KBM-7 (cell line): Measurements from ENCODE around the gene KIF7.
"Not testable (repeated sequence)": the region's sequence is repeated elsewhere in the genome, so short reads cannot be mapped to it uniquely, and the experiment has no call there.

ENCODE experiments used
- DNase-seq: peaks from one replicate; pipeline ENCODE4 v3.0.0-alpha.2; 2015
- in situ Hi-C: fragments of 300-500 bp; cut with MboI; formaldehyde crosslinking; loops from 2 replicates; pipeline ENCODE4 v1.14.3; 2020; ENCODE audit warnings: low sequenced_read_pairs, low pct_unique_long_range_greater_than_20kb, mixed read lengths

The KIF7 gene, protein sequence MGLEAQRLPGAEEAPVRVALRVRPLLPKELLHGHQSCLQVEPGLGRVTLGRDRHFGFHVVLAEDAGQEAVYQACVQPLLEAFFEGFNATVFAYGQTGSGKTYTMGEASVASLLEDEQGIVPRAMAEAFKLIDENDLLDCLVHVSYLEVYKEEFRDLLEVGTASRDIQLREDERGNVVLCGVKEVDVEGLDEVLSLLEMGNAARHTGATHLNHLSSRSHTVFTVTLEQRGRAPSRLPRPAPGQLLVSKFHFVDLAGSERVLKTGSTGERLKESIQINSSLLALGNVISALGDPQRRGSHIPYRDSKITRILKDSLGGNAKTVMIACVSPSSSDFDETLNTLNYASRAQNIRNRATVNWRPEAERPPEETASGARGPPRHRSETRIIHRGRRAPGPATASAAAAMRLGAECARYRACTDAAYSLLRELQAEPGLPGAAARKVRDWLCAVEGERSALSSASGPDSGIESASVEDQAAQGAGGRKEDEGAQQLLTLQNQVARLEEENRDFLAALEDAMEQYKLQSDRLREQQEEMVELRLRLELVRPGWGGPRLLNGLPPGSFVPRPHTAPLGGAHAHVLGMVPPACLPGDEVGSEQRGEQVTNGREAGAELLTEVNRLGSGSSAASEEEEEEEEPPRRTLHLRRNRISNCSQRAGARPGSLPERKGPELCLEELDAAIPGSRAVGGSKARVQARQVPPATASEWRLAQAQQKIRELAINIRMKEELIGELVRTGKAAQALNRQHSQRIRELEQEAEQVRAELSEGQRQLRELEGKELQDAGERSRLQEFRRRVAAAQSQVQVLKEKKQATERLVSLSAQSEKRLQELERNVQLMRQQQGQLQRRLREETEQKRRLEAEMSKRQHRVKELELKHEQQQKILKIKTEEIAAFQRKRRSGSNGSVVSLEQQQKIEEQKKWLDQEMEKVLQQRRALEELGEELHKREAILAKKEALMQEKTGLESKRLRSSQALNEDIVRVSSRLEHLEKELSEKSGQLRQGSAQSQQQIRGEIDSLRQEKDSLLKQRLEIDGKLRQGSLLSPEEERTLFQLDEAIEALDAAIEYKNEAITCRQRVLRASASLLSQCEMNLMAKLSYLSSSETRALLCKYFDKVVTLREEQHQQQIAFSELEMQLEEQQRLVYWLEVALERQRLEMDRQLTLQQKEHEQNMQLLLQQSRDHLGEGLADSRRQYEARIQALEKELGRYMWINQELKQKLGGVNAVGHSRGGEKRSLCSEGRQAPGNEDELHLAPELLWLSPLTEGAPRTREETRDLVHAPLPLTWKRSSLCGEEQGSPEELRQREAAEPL (N-terminal part only)

DNA sequence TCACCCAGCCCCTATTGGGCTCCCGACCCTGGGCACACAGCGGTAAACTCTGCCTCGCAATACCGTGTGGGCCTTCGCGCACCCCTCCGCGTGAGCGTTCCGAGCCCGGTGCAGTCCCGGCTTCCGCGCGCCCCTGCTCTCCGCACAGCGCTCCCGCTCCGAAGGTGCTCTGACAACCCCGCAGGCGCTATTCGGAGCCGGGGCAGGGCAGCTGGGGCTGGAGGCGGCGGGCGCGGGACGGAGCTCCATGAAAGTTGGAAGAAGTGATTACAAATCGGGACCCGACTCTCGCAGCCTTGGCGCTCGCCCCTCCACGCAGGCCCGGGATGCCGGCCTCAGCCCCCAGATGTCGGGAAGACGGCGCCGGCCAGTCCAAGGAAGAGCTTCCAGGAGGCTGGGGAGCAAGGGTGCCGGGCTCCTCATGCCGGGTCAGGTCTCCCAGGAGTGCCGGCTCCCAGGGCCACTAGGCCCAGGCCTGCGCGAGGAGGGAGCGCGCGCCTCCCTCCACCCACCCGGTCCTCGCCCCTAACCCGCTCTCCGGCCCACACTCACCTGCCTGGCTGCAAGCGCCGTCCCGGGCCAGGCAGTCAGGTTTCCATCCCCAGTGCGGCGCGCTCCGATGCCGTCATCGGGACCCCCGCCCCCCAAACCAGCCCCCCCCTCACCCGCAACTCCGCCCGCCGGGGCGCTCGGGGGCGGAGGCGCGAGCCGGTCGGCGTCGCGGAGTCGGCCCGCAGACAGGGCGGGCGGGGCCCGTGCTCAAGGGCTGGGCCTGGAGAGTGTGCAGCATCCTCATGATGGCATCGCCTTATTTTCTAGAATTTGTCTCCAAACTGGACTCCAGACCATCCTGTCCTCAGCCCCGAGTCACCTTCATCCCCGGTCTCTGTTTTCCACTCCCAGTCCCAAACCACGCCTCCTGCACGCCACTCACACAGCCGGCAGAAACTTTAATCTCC, at the start of gene KIF7:
Gene KIF7, minus strand, starts transcription at position 621 of the 959 bp plus-strand sequence. CDS start 2,537 bp downstream, outside the sequence.
- in situ Hi-C loops: no loop called here
- no peak for DNase-seq

DNA sequence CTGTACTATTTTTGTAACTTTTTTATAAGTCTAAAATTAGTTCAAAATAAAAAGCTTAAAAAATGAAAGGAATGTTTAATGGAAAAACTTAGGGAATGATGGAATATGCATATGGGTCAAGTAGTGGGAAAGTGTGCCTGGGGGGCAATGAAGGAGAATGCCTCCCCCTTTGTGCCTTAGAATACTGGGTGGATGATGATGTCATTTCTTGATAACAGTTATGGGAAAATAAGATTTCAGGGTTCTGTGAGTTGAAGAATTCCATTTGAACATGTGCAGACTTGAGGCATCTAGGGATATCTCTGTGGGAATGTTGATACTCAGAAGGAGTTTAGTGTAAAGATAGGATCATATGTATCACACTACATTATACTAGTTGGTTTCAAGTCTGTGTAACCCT, 49.1 kb upstream of the KIF7 start:
- DNase-seq: no peak
- in situ Hi-C loops: no loop called here

DNA sequence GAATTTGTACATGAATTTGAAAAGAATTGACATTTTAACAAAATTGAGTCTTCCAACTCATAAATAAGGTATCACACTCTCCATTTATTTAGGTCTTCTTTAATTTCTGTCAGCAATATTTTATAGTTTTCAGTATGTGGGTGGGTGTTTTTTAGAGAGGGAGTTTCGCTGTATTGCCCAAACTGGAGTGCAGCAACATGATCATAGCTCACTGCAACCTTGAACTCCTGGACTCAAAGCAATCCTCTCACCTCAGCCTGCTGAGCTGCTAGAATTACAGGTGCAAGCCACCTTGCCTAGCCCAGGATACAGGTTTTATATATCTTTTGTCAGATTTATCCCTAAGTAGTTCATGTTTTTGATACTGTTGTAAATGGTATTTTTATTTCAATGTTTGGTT, 39.9 kb upstream of the KIF7 start:
- DNase-seq: no peak
- in situ Hi-C loops: no loop called here

DNA sequence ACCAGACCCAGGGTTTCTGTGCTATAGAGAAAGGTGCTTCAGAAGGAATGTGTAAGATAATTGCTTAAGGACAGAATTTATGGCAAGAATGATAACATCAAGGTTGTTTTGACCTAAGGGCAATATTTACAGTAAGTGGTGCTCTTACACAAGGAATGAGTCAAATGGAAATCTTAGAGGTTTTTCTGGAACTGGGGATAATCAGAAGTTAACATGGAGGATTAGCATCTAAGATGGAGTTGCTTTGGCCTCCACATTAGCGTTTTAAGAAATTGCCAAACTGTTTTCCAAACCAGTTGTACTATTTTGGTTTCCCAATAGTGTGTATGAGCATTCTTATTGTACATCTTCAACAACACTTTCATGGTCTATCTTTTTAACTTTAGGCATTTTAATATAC, 38.4 kb upstream of the KIF7 start:
- DNase-seq: no peak
- in situ Hi-C loops: no loop called here

DNA sequence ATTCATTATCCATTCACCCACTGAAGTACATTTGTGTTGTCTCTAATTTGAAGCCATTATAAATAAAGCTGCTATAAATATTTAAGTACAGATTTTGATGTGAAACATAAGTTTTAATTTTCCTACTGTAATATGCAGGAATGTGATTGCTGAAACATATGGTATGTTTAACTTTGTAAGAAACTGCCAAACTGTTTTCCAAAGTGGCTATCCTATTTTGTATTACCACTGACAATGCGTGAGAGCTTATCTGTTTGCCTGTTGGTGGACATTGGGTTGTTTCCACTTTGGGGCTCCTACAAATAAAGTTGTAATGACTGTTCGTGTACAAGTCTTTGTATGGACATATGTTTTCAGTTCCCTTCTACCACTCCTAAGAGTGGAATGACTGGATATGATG, 37.8 kb upstream of the KIF7 start:
- in situ Hi-C loops: no loop called here
- no peak for DNase-seq

DNA sequence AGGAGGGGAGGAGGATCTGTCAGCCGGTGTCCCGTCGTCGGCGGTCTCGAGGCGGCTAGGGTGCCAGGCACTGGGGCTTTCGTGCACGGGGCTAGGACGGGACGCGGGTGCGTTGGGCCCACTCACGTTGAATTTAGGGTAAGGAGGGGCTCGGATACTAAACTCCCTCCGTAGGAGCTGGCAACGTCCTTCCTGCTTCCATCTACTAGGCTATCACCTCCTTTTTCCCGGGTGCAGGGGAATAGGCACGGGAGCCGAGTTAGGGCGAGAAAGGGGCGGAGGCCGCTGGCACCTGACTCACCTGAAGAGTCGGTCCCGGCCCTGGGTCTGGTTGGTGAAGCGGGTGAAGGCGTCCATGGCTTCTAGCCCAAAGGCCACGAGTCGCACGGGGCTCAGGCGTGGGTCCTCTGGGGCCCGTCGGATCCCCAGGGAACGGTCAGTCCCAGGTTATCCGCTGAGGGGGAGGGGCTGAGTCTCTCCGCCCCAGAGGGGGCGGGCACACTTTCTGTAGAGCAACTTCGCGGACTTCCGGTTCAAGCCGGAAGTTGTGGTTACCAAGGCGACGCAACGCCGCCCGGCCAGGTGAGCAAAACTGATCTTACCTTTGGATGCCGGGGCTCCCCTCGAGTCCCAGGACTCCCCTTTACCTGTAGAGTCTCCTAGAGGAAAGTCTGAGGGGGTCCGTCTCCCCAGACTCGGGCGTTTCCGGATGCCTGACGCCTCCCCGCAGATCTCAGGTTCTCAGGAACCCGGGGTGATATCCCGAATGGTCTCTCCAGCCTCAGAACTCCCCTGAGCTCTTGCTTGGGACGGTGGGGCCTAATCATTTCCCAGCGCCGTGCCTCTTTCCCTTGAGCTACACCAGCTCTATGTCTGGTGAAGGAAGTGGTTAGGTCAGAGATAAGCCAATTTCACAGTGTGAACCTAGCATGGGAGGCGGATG, 35.3 kb upstream of the KIF7 start, which contains the start of the genes PEX11A and WDR93:
Gene PEX11A, minus strand, starts transcription at position 479 of the 943 bp plus-strand sequence. Its CDS starts 122 bp downstream, at position 357.
Gene WDR93, plus strand, starts transcription at position 536 of the 943 bp plus-strand sequence. CDS start 10,936 bp downstream, outside the sequence.
- no peak for DNase-seq
- in situ Hi-C loops: no loop called here

DNA sequence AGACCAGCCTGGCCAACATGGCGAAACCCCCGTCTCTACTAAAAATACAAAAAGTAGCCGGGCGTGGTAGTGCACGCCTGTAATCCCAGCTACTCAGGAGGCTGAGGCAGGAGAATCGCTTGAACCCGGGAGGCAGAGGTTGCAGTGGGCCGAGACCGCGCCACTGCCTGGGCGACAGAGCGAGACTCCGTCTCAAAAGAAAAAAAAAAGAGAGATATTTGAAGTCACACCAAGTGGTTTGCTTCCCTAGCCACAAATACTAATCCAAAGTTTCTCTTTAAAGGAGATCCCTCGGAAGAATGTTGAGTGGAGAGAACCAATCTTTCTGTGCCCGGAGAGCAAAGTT, 34.6 kb upstream of the KIF7 start:
- in situ Hi-C loops, DNase-seq: not testable (repeated sequence)

DNA sequence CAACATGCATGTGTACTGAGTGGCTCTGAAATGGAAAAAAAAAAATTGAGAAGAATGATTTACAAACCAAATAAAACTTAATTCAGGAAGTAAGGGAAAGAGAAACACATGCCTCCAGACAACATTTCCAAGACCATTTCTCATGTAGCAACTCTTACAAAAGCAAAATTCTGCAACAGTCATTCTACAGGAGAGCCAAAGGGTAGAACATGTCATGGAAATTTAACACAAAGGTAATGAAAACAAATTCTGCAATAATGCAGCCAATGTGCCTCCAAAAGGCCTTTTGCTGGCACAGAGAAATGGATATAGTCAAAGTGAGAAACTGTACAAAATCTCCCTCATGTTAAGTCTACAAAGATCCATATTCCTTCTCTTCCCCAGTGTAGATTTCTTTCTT, 31.3 kb upstream of the KIF7 start:
- in situ Hi-C loops: no loop called here
- no peak for DNase-seq

DNA sequence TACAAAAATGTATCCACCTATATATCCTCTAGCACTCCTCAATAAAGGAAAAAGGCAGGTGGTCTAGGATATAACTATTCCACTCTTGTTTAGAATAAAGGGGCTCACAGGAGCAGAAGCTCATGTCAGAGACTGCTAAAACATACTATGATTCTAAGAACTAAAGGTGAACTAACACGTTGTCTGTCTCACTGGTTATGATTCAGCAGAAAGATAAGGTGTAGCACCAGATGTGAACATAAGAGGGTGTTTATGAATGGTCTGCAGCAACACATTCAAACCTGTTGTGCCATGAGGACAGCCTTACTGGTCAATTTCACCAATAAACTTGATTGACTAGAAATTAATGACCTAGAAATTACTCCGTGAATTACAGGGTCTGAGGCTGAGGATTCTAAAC, 30.7 kb upstream of the KIF7 start:
- in situ Hi-C loops: no loop called here
- DNase-seq: no peak

DNA sequence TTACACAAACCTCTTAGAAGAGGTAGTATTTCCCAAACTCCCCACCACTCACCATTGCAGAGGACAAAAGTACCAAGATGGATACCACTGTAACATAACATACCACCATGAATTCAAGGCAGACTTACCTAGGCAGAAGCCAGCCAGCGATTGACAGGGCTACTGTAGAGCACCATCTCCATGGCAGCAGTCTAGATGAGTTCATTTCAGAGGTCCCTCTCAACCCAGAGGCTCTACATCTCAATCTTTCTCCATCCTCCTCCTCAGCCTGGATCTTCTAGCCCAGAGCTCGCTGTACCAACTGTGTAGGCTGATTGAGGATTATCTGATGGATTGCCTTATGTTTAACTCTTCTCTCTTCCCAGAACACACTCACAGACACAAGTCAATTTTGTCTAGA, 25.9 kb upstream of the KIF7 start:
- in situ Hi-C loops: no loop called here
- no peak for DNase-seq

DNA sequence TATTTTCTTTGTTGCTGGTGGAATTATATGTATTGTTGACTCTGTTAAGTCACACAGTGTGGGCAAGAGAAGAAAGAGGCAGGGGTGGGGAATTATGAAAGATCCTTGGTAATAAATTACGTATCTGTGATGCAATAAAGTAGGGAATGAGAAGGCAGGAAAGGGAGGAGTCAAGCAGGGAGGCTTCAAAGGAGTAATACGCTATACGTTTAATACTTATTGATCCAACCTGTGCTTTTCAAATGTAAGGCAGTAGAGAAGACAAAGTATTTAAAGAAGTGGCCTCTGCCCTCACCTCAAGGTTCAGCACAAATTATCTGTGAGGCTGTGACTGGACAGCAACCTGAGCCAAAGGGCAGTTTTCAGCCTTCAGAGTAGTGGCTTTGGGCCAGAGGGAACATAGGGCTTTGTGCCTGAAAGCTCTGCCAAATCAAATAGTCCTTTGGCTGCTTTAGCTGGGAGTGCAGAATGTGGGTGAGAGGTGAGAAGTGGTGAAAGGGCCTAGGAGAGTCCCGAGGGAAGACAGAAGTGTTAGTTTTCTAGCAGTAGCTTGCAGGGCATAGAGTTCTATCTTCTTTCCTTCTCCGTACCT, 25.1 kb upstream of the KIF7 start:
- no peak for DNase-seq
- in situ Hi-C loops: no loop called here

DNA sequence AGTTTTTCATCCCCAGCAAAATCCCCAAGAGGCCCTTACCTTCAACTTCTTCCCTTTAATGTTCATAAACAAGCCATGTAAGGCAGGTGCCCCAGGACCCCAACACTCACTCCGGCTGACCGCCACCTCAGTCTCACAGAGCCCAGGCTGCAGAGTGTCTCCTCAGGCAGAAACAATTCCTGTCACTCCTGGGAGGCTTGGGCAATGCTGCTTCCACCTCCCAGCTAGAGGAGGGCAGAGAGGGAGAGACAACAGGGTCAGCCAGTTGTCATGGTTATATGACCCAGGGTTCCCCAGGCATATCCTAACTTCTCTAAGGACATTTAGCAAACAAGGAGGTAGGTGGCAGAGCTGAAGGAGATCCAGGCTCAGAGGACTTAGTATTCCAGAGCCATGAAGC, 23.9 kb upstream of the KIF7 start, which contains the start of gene PLIN1:
Gene PLIN1, minus strand, starts transcription at position 156 of the 400 bp plus-strand sequence. CDS start 1,878 bp downstream, outside the sequence.
- in situ Hi-C loops: no loop called here
- no peak for DNase-seq

DNA sequence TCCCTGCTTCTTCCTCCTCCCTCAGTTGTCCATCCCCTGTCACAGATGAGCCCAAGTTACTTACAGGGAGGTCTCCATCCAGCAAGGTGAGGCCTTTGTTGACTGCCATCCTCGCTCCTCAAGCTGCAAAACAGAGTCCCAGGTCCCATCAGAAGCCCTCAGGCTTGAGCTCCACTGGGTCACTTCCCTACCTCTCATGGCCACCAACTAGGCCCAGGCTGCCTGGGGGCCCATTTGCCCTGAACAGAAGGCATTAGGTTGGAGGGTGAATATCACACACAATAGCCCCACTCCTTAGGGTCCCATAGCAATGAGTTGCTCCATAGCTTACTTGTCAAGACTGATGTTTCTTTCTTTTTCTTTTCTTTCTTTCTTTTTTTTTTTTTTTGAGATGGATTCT, 22.1 kb upstream of the KIF7 start:
- DNase-seq: no peak
- in situ Hi-C loops: no loop called here

DNA sequence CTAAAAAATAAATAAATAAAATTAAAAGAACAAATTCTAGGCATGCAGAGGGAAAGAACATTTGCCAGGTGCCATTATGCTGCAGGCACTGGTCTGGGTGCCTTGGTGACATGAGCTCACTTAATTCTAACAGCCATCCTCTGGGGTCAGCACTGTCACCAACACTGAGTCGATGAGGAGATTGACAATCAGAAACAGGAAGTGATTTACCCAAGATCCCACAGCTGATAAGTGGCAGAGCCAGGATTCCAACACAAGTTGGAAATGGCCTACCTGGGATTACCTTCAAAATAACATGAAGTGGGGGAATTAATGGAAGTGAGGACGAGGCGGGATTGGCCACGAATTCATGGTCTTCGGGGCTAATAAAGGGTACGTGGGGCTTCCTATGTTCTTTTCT, 20.3 kb upstream of the KIF7 start:
- no peak for DNase-seq
- in situ Hi-C loops: no loop called here

DNA sequence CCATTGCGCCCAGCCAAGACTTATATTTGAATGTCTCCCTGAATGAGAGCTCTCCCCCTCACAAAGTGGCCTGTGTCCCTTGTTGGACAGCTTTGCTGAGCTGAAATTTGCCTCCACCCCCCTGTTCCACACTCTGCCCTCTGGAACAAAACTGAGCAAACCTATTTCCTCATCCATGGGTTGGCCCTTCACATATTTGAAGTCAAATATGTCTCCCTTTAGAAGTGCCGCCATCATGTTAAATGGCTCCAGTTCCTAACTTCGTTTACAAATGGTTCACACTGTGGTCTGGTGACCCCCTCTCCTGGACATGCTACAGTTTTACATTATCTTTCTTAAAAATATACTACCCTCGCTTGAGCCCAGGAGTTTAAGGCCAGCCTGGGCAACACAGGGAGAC, 19.3 kb upstream of the KIF7 start:
- in situ Hi-C loops: no loop called here

DNA sequence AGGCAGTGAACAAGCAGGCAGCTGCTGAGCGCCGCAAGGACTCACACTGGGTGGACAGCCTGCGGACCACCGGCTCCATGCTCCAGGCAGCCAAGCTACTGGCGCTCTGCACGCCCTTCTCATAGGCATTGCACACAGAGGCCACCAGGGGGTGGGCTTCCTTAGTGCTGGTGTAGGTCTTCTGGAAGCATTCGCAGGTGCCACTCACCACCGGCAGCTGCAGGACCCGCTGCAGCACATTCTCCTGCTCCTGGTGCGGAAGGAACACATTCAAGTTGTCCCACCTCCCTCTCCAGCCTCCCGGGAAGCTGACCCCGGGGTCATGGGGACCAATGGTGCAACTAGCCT, 17.9 kb upstream of the KIF7 start:
- DNase-seq: peak; percentile 42
- in situ Hi-C loops: no loop called here

More for the DNA sequence above, 19.3 kb upstream of the KIF7 start:
- no peak for DNase-seq
